ENCODE results near the gene NTM. TPM values are rescaled to one million over a fixed set of nuclear protein-coding genes. Genes with fewer than 3 reads are reported as not detected.

The NTM gene
- total and polyA plus RNA-seq, 12 donors, result 0.43 to 3.0 (median 1.3) TPM

- H3K4me1 ChIP-seq, result peaks cover 0 to 8% (median 6%) of the 10 kb centered on the region in 9 donors
- no peak overlapping the region for H3K27ac ChIP-seq
- no peak for TF ChIP-seq CTCF (IDR thresholded peaks at IDR 0.05)
- no peak for ATAC-seq
- peaks cover 0 to 64% (median 43%) of the 10 kb centered on the region in 7 donors for H3K27me3 ChIP-seq
- WGBS, 2 donors, result 82 to 84% methylated on average over 10 of the region's 10 CpGs
- H3K4me3 ChIP-seq, result no peak overlapping the region
- DNase-seq, result no peak
- H3K36me3 ChIP-seq, result no peaks in the 10 kb centered on the region
- intact Hi-C loops (cut with DNase I), result no loop called here
- no peaks in the 10 kb centered on the region for H3K9me3 ChIP-seq
Observed at GRCh38 chr11:131689049-131689925, 318.9 kb downstream of the NTM start.

GRCh38 chr11:131690362-131690761, 319.9 kb downstream of the NTM start:
- DNase-seq (no peak), ATAC-seq (no peak)
- no peaks in the 10 kb centered on the region for H3K36me3 ChIP-seq
- intact Hi-C loops (cut with DNase I), result no loop called here
- peaks cover 0 to 15% (median 8%) of the 10 kb centered on the region in 9 donors for H3K4me1 ChIP-seq
- 95% methylated on average over 23 of the region's 23 CpGs for WGBS, 2 donors
- H3K4me3 ChIP-seq, result no peak overlapping the region
- H3K9me3 ChIP-seq, result no peaks in the 10 kb centered on the region
- TF ChIP-seq CTCF (IDR thresholded peaks at IDR 0.05), result no peak
- H3K27ac ChIP-seq, result no peak overlapping the region
- H3K27me3 ChIP-seq, result peaks cover 0 to 53% (median 34%) of the 10 kb centered on the region in 7 donors

GRCh38 chr11:131690776-131691175, 320.4 kb downstream of the NTM start:
- H3K27ac ChIP-seq, result no peak overlapping the region
- DNase-seq (no peak), ATAC-seq (no peak)
- no peaks in the 10 kb centered on the region for H3K36me3 ChIP-seq
- peaks cover 0 to 52% (median 34%) of the 10 kb centered on the region in 7 donors for H3K27me3 ChIP-seq
- intact Hi-C loops (cut with DNase I), result no loop called here
- no peak overlapping the region for H3K4me3 ChIP-seq
- WGBS, 2 donors, result 88 to 93% methylated on average over 18 of the region's 18 CpGs
- peaks cover 0 to 15% (median 8%) of the 10 kb centered on the region in 9 donors for H3K4me1 ChIP-seq
- no peaks in the 10 kb centered on the region for H3K9me3 ChIP-seq
- TF ChIP-seq CTCF (IDR thresholded peaks at IDR 0.05), result no peak

- Histone ChIP-seq H3K27ac (no peak overlapping the region), H3K9me3 (no peaks in the 10 kb centered on the region), H3K36me3 (no peaks in the 10 kb centered on the region), H3K4me3 (no peak overlapping the region), H3K4me1 (peaks cover 0 to 15% (median 8%) of the 10 kb centered on the region in 9 donors), H3K27me3 (peaks cover 0 to 57% (median 34%) of the 10 kb centered on the region in 7 donors)
- intact Hi-C loops (cut with DNase I), result no loop called here
- TF ChIP-seq CTCF (IDR thresholded peaks at IDR 0.05), result peak in 7 of 9 donors; percentile 33 to 56 (median 47)
- 43 to 46% methylated on average over 61 to 65 of the region's 65 CpGs for WGBS, 2 donors
- DNase-seq (no peak), ATAC-seq (peak in 1 of 8 donors; percentile 11)
Observed at GRCh38 chr11:131691181-131692041, 321.0 kb downstream of the NTM start.
